Loucy (cell line): ENCODE data around the gene TPGS1.

Experiments
- EZH2phosphoT487 ChIP-seq: fragments of 200-600 bp; IDR thresholded peaks from 2 replicates; pipeline ENCODE4 v1.6.1; 2018; ENCODE audit warnings: antibody characterized with exemption, mild to moderate bottlenecking, moderate library complexity, borderline replicate concordance
- TF ChIP-seq, protein P1 (sequence below): fragments of 200-600 bp; sonication (generic); conservative IDR thresholded peaks from 2 replicates; pipeline ENCODE4 v1.5.1; 2014; ENCODE audit warnings: mild to moderate bottlenecking, antibody characterized with exemption, low read length

DNA sequence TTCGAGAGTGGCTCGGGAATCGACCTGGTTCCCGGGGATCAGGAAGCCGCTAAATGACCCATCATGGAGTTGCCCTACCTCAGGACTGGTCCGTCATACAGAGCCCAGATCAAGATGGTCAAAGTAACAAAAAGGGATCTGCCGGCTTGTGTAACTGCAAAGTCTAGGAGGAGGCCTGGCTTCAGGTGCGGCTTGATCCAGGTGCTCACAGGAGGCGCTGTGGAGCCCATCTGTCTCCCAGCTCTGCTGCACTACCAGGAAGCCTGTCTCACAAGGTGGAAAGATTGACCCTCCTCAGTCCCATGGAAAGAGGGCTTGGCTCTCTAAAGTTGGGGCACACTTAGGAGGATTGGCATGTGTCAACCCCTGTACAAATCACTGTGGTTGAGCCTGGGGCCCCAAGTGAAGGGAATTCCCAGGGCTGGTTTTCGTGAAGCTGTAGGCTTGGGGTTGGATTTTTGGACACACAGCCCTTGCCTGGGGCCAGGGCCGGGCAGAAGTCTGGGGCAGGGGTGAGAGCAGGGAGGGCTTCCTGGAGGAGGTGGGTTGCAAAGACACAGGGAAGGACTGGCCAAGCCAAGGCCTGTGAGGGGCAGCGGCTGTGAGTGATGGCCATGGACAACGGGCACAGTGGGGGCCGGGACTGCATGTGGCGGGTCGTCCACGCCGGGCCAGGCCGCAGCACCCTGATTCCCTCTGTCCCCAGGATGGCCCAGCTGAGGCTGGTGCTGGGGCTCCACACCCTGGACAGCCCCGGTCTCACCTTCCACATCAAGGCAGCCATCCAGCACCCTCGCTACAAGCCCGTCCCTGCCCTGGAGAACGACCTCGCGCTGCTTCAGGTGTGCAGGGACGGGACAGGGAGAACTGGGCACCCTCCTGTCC, 40.8 kb downstream of the TPGS1 start:
- TF ChIP-seq, protein P1, sequence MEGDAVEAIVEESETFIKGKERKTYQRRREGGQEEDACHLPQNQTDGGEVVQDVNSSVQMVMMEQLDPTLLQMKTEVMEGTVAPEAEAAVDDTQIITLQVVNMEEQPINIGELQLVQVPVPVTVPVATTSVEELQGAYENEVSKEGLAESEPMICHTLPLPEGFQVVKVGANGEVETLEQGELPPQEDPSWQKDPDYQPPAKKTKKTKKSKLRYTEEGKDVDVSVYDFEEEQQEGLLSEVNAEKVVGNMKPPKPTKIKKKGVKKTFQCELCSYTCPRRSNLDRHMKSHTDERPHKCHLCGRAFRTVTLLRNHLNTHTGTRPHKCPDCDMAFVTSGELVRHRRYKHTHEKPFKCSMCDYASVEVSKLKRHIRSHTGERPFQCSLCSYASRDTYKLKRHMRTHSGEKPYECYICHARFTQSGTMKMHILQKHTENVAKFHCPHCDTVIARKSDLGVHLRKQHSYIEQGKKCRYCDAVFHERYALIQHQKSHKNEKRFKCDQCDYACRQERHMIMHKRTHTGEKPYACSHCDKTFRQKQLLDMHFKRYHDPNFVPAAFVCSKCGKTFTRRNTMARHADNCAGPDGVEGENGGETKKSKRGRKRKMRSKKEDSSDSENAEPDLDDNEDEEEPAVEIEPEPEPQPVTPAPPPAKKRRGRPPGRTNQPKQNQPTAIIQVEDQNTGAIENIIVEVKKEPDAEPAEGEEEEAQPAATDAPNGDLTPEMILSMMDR, result no peak
- no peak for TF ChIP-seq EZH2phosphoT487
